Measurements from ENCODE around the gene GCG. TPM values are rescaled to one million over a fixed set of nuclear protein-coding genes. Genes with fewer than 3 reads are reported as not detected.

Gene GCG
- polyA plus RNA-seq, 1 donor from 2014 or later, result not detected

- Histone ChIP-seq H3K4me3 (ENCODE audit: low read length) (no peak overlapping the region), H3K27ac (ENCODE audit: low read length) (no peak overlapping the region), H3K4me2 (ENCODE audit: low read length) (no peak overlapping the region), H3K9me2 (ENCODE audit: insufficient read depth, low read length) (no peaks in the 10 kb centered on the region), H3K27me3 (ENCODE audit: insufficient read depth, low read depth, low read length) (no peaks in the 10 kb centered on the region), H3K9ac (ENCODE audit: low read length) (no peak overlapping the region), H3K36me3 (ENCODE audit: insufficient read depth, low read length) (no peaks in the 10 kb centered on the region), H3F3A (ENCODE audit: insufficient read depth, low read length, poor library complexity, severe bottlenecking) (no peaks in the 10 kb centered on the region), H4K20me1 (ENCODE audit: insufficient read depth) (no peaks in the 10 kb centered on the region), H2AFZ (ENCODE audit: low read depth, low read length) (no peak overlapping the region), H3K9me3 (ENCODE audit: low read length) (no peaks in the 10 kb centered on the region), H3K79me2 (replicated peaks; ENCODE audit: insufficient read depth, low read length) (no peaks in the 10 kb centered on the region)
- TF ChIP-seq CTCF (IDR thresholded peaks at IDR 0.05; ENCODE audit: poor library complexity, severe bottlenecking), result no peak
- no peak for TF ChIP-seq POLR2AphosphoS5 (IDR thresholded peaks at IDR 0.05)
- no peak for TF ChIP-seq SMC3 (conservative IDR thresholded peaks at IDR 0.05; ENCODE audit: poor library complexity)
Observed at GRCh38 chr2:162143969-162144368, 8.1 kb downstream of the GCG start.

- Histone ChIP-seq H3F3A (ENCODE audit: insufficient read depth, low read length, poor library complexity, severe bottlenecking) (no peaks in the 10 kb centered on the region), H3K27me3 (ENCODE audit: insufficient read depth, low read depth, low read length) (no peaks in the 10 kb centered on the region), H3K9me3 (ENCODE audit: low read length) (no peaks in the 10 kb centered on the region), H2AFZ (ENCODE audit: low read depth, low read length) (no peak overlapping the region), H3K36me3 (ENCODE audit: insufficient read depth, low read length) (no peaks in the 10 kb centered on the region), H3K4me3 (ENCODE audit: low read length) (no peak overlapping the region), H3K79me2 (replicated peaks; ENCODE audit: insufficient read depth, low read length) (no peaks in the 10 kb centered on the region), H4K20me1 (ENCODE audit: insufficient read depth) (no peaks in the 10 kb centered on the region), H3K9me2 (ENCODE audit: insufficient read depth, low read length) (no peaks in the 10 kb centered on the region), H3K9ac (ENCODE audit: low read length) (no peak overlapping the region), H3K4me2 (ENCODE audit: low read length) (no peak overlapping the region), H3K27ac (ENCODE audit: low read length) (no peak overlapping the region)
- no peak for TF ChIP-seq TAF1 (IDR thresholded peaks at IDR 0.05; ENCODE audit: low read depth)
- no peak for TF ChIP-seq MXI1 (conservative IDR thresholded peaks at IDR 0.05; ENCODE audit: poor library complexity, severe bottlenecking)
Observed at GRCh38 chr2:162138310-162138709, 13.7 kb downstream of the GCG start.

GRCh38 chr2:162127422-162127821, 24.6 kb downstream of the GCG start:
- H3K79me2 ChIP-seq (replicated peaks; ENCODE audit: insufficient read depth, low read length), result no peaks in the 10 kb centered on the region
- TF ChIP-seq RAD21 (conservative IDR thresholded peaks at IDR 0.05) (no peak), REST (IDR thresholded peaks at IDR 0.05; ENCODE audit: borderline replicate concordance) (no peak), POLR2AphosphoS5 (IDR thresholded peaks at IDR 0.05) (no peak), EP300 (conservative IDR thresholded peaks at IDR 0.05; ENCODE audit: poor library complexity, severe bottlenecking) (no peak), CTCF (IDR thresholded peaks at IDR 0.05; ENCODE audit: poor library complexity, severe bottlenecking) (no peak), SMC3 (conservative IDR thresholded peaks at IDR 0.05; ENCODE audit: poor library complexity) (no peak), TAF1 (IDR thresholded peaks at IDR 0.05; ENCODE audit: low read depth) (no peak), EZH2 (IDR thresholded peaks at IDR 0.05; ENCODE audit: borderline replicate concordance, insufficient read depth, low read length, poor library complexity, severe bottlenecking) (no peak), MXI1 (conservative IDR thresholded peaks at IDR 0.05; ENCODE audit: poor library complexity, severe bottlenecking) (no peak)

More at GRCh38 chr2:162127422-162127821, 24.6 kb downstream of the GCG start:
- Histone ChIP-seq H3K27me3 (ENCODE audit: insufficient read depth, low read depth, low read length) (no peaks in the 10 kb centered on the region), H2AFZ (ENCODE audit: low read depth, low read length) (no peak overlapping the region), H3K9me3 (ENCODE audit: low read length) (no peaks in the 10 kb centered on the region), H3K36me3 (ENCODE audit: insufficient read depth, low read length) (no peaks in the 10 kb centered on the region), H3K9me2 (ENCODE audit: insufficient read depth, low read length) (no peaks in the 10 kb centered on the region), H3K9ac (ENCODE audit: low read length) (no peak overlapping the region), H3K4me3 (ENCODE audit: low read length) (no peak overlapping the region), H4K20me1 (ENCODE audit: insufficient read depth) (no peaks in the 10 kb centered on the region), H3K4me2 (ENCODE audit: low read length) (no peak overlapping the region), H3K27ac (ENCODE audit: low read length) (no peak overlapping the region), H3F3A (ENCODE audit: insufficient read depth, low read length, poor library complexity, severe bottlenecking) (no peaks in the 10 kb centered on the region)

Measured in neural cell (in vitro differentiated cells).